GM19238 (cell line): ENCODE results near the gene OR5H15.
"Not testable (repeated sequence)": the region's sequence is repeated elsewhere in the genome, so short reads cannot be mapped to it uniquely, and the experiment has no call there.

Source experiments
- DNase-seq: peaks from one replicate; pipeline ENCODE4 v3.0.0; 2011; ENCODE audit warnings: low spot score; ENCODE audit not compliant: insufficient read length

OR5H15 gene

GRCh38 chr3:98166396-98166795 is at the start of gene OR5H15:
TSS of gene OR5H15 (plus strand) at chr3:98166696. CDS start at chr3:98168700, 2,004 bp downstream.
- DNase-seq = no peak

- DNase-seq = no peak
Observed at GRCh38 chr3:98130421-98130820, 36.1 kb upstream of the OR5H15 start, which contains the start of gene OR5H1. TSS of gene OR5H1 (plus strand) at chr3:98130721. CDS start at chr3:98132698, 1,977 bp downstream.

- DNase-seq = no peak
Observed at GRCh38 chr3:98136631-98137030, 29.9 kb upstream of the OR5H15 start.

- DNase-seq = not testable (repeated sequence)
Observed at GRCh38 chr3:98137826-98138557, 28.5 kb upstream of the OR5H15 start.

GRCh38 chr3:98140531-98140930 is 26.0 kb upstream of the OR5H15 start:
- DNase-seq = no peak

DNA sequence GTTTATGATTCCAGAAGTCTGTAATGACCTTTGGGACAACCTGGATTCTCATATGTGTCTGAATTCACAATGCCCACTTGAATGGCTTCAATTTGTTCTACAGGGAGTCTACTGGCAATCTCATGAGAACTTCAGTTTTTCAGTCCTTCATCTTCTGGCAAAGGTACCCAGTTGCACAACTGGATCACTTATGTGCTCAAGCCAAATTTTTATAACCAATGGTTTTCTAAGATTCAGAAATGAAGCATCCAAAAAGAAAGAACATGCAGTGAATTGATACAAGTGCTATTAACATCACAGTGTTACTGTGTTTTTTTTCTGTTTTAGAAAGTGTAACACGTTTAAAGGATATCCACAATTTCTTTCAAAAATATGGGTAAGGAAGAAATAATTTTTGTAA is 19.3 kb upstream of the OR5H15 start, which contains the start of gene OR5H14:
Gene OR5H14, plus strand, starts transcription at position 301 of the 400 bp plus-strand sequence. CDS start 1,907 bp downstream, outside the sequence.
- DNase-seq = no peak

DNA sequence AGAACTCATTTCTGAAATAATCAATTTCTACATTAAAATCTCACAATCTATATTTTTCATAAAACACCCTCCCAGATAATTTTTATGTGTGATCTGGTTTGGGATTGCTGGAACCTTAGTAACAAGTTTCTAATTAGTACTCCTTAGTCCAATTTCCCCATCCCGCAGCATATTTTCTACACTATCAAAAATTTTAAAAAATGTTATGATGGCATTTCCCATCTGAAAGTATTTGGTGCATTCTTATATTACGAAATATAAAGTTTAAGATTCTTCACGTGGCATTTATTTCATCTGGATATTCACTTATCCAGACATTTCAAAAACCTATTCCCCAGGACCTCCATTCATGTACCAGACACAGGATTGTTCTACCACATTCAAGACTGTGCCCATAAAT is 17.7 kb upstream of the OR5H15 start:
- DNase-seq = no peak

- not testable (repeated sequence) for DNase-seq
Observed at GRCh38 chr3:98149456-98149855, 17.0 kb upstream of the OR5H15 start.

DNA sequence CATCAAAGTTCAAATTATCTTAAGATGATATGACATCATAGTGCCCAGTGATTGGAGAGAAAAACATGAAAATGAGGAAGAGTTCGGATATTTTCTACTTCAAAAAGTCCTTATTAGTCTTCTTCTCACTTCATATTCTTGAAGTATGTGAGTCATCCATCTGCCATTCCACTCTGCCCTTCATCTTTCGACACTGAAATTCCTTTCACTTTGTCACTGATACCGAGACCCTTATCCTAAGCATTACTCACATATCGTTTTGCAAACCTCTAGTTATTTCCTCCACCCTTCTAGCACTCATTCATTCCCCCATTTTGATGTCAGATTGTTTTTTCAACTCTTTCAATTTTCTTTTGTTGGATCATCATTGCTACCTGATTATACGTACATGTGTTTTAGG is 15.3 kb upstream of the OR5H15 start:
- DNase-seq = no peak

GRCh38 chr3:98171071-98171470 is 4.6 kb downstream of the OR5H15 start:
- DNase-seq = no peak

DNA sequence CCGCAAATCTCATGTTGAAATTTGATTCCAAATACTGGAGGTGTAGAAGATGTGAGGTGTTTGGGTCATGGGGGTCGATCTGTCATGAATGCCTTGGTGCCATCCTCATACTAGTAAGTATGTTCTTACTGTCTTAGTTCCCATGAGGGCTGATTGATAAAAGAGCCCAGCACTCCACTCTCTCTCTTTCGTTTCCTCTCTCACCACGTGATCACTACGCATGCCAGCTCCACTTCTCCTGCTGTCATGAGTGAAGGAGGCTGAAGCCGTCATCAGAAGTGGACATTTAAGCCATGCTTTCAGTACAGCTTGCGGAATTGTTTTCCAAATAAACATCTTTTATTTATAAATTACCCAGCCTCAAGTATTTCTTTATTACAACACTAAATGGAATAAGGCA is 6.1 kb downstream of the OR5H15 start:
- no peak for DNase-seq

GRCh38 chr3:98180319-98180890 is 13.9 kb downstream of the OR5H15 start:
- DNase-seq = no peak

DNA sequence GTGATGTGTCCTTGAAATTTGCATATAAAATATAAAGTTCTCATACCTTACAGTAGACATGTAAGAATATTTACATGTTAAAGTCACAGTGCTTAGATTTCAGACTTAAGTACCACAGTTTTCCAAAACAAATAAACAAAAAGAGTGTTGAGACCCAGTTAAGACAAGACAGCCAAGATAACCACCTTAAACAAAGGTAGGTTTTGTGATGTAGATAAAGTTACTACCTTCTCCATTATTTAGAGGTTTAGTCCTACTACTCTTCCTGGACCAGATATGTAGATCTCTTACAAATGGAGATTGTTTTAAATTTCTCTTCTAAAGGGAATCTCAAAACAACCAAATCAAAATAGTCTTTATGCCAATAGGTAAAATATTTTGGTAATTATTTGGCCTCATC is 15.7 kb downstream of the OR5H15 start:
- no peak for DNase-seq

GRCh38 chr3:98185180-98185579 is 18.7 kb downstream of the OR5H15 start:
- DNase-seq = no peak

DNA sequence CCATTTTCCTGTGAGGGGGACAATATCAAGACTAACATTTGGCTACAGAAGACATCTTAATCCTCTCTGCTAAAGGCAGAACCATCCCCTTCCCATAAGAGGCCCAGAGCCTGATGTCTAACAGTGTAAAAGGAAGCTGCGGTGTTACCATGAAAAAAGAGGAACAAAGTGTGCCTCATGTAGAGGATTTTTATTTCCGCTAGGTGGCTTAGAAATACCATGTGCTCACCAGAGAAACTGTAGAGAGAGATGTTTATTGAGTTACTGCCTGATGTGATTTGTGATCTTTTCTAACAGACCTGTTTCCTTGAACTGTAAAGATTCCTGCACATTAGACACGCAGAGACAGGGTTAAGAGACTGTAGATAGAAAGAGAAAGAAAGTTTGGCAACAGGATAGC is 22.0 kb downstream of the OR5H15 start:
- no peak for DNase-seq

DNA sequence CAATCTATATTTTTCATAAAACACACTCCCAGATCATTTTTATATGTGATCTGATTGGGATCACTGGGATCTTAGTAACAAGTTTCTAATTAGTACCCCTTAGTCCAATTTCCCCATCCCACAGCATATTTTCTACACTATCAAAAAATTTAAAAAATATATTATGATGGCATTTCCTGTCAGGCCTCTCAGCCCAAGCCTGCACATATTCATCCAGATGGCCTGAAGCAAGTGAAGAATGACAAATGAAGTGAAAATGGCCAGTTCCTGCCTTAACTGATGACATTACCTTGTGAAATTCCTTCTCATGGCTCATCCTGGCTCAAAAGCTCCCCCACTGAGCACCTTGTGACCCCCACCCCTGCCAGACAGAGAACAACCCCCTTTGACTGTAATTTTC is 24.4 kb downstream of the OR5H15 start:
- DNase-seq = not testable (repeated sequence)

GRCh38 chr3:98196293-98196692 is 29.8 kb downstream of the OR5H15 start:
- DNase-seq = not testable (repeated sequence)

DNA sequence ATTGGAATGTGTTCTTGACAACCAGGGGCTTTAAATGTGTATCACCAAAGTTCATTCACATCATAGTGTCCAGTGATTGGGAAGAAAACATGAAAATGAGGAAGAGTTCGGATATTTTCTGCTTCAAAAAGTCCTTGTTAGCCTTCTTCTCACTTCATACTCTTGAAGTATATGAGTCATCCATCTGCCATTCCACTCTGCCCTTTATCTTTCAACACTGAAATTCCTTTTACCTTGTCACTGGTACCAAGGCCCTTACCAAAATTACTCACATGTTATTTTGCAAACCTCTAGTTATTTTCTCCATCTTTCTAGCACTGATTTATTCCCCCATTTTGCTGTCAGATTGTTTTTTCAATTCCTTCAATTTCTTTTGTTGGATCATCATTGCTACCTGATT is 32.5 kb downstream of the OR5H15 start:
- DNase-seq = no peak

DNA sequence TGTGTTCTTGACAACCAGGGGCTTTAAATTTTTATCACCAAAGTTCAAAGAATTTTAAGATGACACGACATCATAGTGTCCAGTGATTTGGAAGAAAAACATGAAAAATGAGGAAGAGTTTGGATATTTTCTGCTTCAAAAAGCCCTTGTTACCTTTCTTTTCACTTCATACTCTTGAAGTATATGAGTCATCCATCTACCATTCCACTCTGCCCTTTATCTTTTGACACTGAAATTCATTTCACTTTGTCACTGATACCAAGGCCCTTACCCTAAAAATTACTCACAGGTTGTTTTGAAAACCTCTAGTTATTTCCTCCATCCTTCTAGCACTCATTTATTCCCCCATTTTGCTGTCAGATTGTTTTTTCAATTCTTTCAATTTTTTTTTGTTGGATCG is 42.7 kb downstream of the OR5H15 start:
- no peak for DNase-seq

DNA sequence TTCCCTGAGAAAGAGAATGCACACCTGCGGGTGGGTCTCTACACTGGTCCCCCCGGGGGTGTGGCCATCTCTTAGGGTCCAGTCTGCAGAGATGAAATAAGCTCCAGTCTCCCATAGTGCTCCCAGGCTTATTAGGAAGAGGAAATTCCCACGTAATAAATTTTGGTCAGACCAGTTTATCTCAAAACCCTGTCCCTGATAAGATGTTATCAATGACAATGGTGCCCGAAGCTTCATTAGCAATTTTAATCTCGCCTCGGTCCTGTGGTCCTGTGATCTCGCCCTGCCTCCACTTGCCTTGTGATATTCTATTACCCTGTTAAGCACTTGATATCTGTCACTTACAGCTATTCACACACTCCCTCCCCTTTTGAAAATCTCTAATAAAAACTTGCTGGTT is 46.8 kb downstream of the OR5H15 start:
- DNase-seq = no peak

GRCh38 chr3:98215051-98215450 is 48.6 kb downstream of the OR5H15 start:
- DNase-seq = no peak
